ENCODE measurements around the gene PPIL6.

DNA sequence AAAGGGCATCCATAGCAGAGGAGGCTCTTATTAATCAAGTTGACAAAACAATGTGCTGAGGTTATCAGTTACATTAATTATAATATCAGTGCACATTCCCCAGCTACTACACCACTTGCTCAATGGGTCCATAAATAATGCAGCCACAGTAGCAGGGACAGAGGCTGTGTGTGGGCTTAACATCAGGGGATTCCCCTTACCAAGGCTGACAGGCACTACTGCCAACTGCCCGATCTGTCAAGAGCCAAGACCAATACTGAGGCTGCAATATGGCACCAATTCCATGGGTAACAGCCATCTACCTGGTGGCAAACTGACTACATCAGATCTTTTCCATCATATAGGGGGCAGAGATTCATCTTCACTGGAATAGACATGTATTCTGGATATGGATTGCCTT lies 80.1 kb downstream of the PPIL6 start:
- TF ChIP-seq POLR2A (IDR thresholded peaks at IDR 0.05) (no peak), CTCF (IDR thresholded peaks at IDR 0.05) (no peak)

Measured in body of pancreas (tissue), 4 donors.